ENCODE results near the gene HRH3.

GRCh38 chr20:62266340-62266739 is 46.3 kb upstream of the HRH3 start:
- no peak for TF ChIP-seq CTCF (IDR thresholded peaks at IDR 0.05; ENCODE audit: poor library complexity, severe bottlenecking)
- TF ChIP-seq POLR2AphosphoS5 (IDR thresholded peaks at IDR 0.05), result no peak
- no peak for TF ChIP-seq REST (IDR thresholded peaks at IDR 0.05; ENCODE audit: borderline replicate concordance)
- TF ChIP-seq RAD21 (conservative IDR thresholded peaks at IDR 0.05), result no peak
- no peak for TF ChIP-seq SMC3 (conservative IDR thresholded peaks at IDR 0.05; ENCODE audit: poor library complexity)
- TF ChIP-seq EP300 (conservative IDR thresholded peaks at IDR 0.05; ENCODE audit: poor library complexity, severe bottlenecking), result no peak
- no peak for TF ChIP-seq EZH2 (IDR thresholded peaks at IDR 0.05; ENCODE audit: borderline replicate concordance, insufficient read depth, low read length, poor library complexity, severe bottlenecking)
- no peak for TF ChIP-seq MXI1 (conservative IDR thresholded peaks at IDR 0.05; ENCODE audit: poor library complexity, severe bottlenecking)
- TF ChIP-seq TAF1 (IDR thresholded peaks at IDR 0.05; ENCODE audit: low read depth), result no peak
